ENCODE results near the gene NRDC. TPM values are rescaled to one million over a fixed set of nuclear protein-coding genes. Genes with fewer than 3 reads are reported as not detected.
"Not testable (repeated sequence)": the region's sequence is repeated elsewhere in the genome, so short reads cannot be mapped to it uniquely, and the experiment has no call there.

NRDC gene
- total RNA-seq, 2 donors from 2014 or later = 56.8 to 57.7 TPM

GRCh38 chr1:51898090-51898734 is 19.7 kb upstream of the NRDC start:
- no peaks in the 10 kb centered on the region for H3K36me3 ChIP-seq (replicated peaks in 1 of 2; ENCODE audit: insufficient read depth in 1 of 2, low read depth in 2 of 2)
- H3K27me3 ChIP-seq = no peaks in the 10 kb centered on the region
- H3K9me3 ChIP-seq = no peaks in the 10 kb centered on the region
- H3K4me1 ChIP-seq = no peaks in the 10 kb centered on the region
- no peak overlapping the region for H3K27ac ChIP-seq
- DNase-seq (no peak), ATAC-seq (no peak)
- WGBS, 2 donors = 41 to 48% methylated on average over 6 of the region's 6 CpGs
- H3K4me3 ChIP-seq = no peak overlapping the region
- no peak for TF ChIP-seq CTCF (IDR thresholded peaks at IDR 0.05)
- no peak for TF ChIP-seq POLR2A (IDR thresholded peaks at IDR 0.05)
- intact Hi-C loops (cut with DNase I) = loop anchor here (5.0 kb wide), 1 partner anchor 104 kb away; no protein-coding TSS in a partner anchor

DNA sequence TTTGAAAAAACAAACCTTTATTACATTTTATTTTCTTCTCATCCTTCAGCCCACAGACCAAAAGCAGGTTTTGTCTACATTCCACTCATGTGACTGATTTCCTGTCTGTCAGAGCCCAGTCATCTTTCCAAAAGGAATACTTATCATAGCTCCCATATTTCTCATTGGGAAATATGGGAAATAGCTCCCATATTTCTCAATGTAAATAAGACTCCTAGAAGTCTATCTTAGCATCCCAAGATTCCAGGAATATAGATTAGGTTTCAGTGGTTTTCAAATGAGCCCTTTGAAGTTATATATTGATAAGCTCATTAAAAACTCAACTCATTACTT is 19.1 kb upstream of the NRDC start:
- Histone ChIP-seq H3K36me3 (replicated peaks in 1 of 2; ENCODE audit: insufficient read depth in 1 of 2, low read depth in 2 of 2) (no peaks in the 10 kb centered on the region), H3K27me3 (no peaks in the 10 kb centered on the region), H3K4me3 (no peak overlapping the region), H3K27ac (no peak overlapping the region), H3K4me1 (no peaks in the 10 kb centered on the region), H3K9me3 (no peaks in the 10 kb centered on the region)
- TF ChIP-seq POLR2A (IDR thresholded peaks at IDR 0.05) (no peak), CTCF (IDR thresholded peaks at IDR 0.05) (no peak)
- ATAC-seq = no peak
- intact Hi-C loops (cut with DNase I) = loop anchor here (5.0 kb wide), 1 partner anchor 105 kb away; no protein-coding TSS in a partner anchor
- no peak for DNase-seq

DNA sequence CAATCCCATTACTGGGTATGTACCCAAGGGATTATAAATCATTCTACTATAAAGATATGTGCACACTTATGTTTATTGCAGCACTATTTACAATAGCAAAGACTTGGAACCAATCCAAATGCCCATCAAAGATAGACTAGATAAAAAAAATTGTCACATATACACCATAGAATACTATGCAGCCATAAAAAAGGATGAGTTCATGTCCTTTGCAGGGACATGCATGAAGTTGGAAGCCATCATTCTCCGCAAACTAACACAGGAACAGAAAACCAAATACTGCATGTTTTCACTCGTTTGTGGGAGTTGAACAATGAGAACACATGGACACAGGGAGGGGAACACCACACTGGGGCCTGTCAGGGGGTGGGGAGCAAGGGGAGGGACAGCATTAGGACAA is 16.2 kb upstream of the NRDC start:
- not testable (repeated sequence) for ATAC-seq; H3K36me3 ChIP-seq (replicated peaks in 1 of 2; ENCODE audit: insufficient read depth in 1 of 2, low read depth in 2 of 2); H3K27me3 ChIP-seq; DNase-seq; H3K4me3 ChIP-seq; H3K9me3 ChIP-seq; H3K4me1 ChIP-seq; H3K27ac ChIP-seq
- 40 to 65% methylated on average over 2 of the region's 2 CpGs for WGBS, 2 donors
- intact Hi-C loops (cut with DNase I) = loop anchor here (5.0 kb wide), 1 partner anchor 108 kb away; no protein-coding TSS in a partner anchor

GRCh38 chr1:51878308-51878615 is 265 bp downstream of the NRDC start:
- H3K4me1 ChIP-seq = peaks cover 36% of the 10 kb centered on the region
- no peak for ATAC-seq

More at GRCh38 chr1:51878308-51878615, 265 bp downstream of the NRDC start:
- Histone ChIP-seq H3K27ac (peak overlapping the region; percentile 94 to 99 (median 96)), H3K9me3 (no peaks in the 10 kb centered on the region), H3K27me3 (no peaks in the 10 kb centered on the region), H3K4me3 (peak overlapping the region; percentile 79 to 91), H3K36me3 (replicated peaks in 1 of 2; ENCODE audit: insufficient read depth in 1 of 2, low read depth in 2 of 2) (no peaks in the 10 kb centered on the region)
- TF ChIP-seq POLR2A (IDR thresholded peaks at IDR 0.05) (no peak), CTCF (IDR thresholded peaks at IDR 0.05) (no peak)
- intact Hi-C loops (cut with DNase I) = no loop called here
- no peak for DNase-seq
- 0% methylated on average over 14 to 17 of the region's 17 CpGs for WGBS, 2 donors
